Cardiac muscle cell (in vitro differentiated cells and primary cell): ENCODE data around the gene WDR12. TPM values are rescaled to one million over a fixed set of nuclear protein-coding genes. Genes with fewer than 3 reads are reported as not detected.

Source experiments
- DNase-seq, 2 donors: peaks; one replicate each; pipeline versions ENCODE4 v3.0.0 to v3.0.0-alpha.2; 2010 to 2017; ENCODE audit warnings: low read depth in 1 of 2, low spot score in 1 of 2
- H3K27ac ChIP-seq: fragments of 200-600 bp; sonication (generic); 2 replicates; pipeline ENCODE4 v1.5.1; 2016
- H3K27me3 ChIP-seq: fragments of 200-600 bp; sonication (generic); 2 replicates; pipeline ENCODE4 v1.6.0; 2016; ENCODE audit warnings: control low read depth
- H3K36me3 ChIP-seq: fragments of 200-600 bp; sonication (generic); 2 replicates; pipeline ENCODE4 v1.5.1; 2016; ENCODE audit warnings: control low read depth
- H3K4me1 ChIP-seq: fragments of 200-600 bp; sonication (generic); 2 replicates; pipeline ENCODE4 v1.8.1; 2017; ENCODE audit warnings: low read depth, mild to moderate bottlenecking, mixed run types
- H3K4me3 ChIP-seq: fragments of 200-600 bp; sonication (generic); 2 replicates; pipeline ENCODE4 v1.5.1; 2016; ENCODE audit warnings: mild to moderate bottlenecking
- H3K9me3 ChIP-seq: fragments of 200-600 bp; sonication (generic); 2 replicates; pipeline ENCODE4 v1.5.1; 2017; ENCODE audit warnings: low read depth, mild to moderate bottlenecking, control low read depth
- CTCF ChIP-seq: IDR thresholded peaks from 2 replicates; pipeline ENCODE4 v1.5.1; 2012; ENCODE audit warnings: low read depth, mild to moderate bottlenecking, low read length
- polyA plus RNA-seq: library from polyadenylated mRNA; unstranded; fragments of >200 nt; fragmentation: Nextera tagmentation; extraction: Ambion mirVana; gene quantifications from 2 replicates; pipeline ENCODE4 v1.2.1, GENCODE V29; 2016
- total RNA-seq: library from RNA; depleted of rRNA; stranded (reverse); fragments of >200 nt; gene quantifications from 2 replicates; pipeline ENCODE4 v1.2.3, GENCODE V29; 2016

Gene WDR12
- total and polyA plus RNA-seq, 2 experiments from 2014 or later = 24.0 to 76.3 TPM

- no peaks in the 10 kb centered on the region for H3K4me1 ChIP-seq
- no peak overlapping the region for H3K4me3 ChIP-seq
- H3K9me3 ChIP-seq = no peaks in the 10 kb centered on the region
- H3K27ac ChIP-seq = no peak overlapping the region
- H3K36me3 ChIP-seq = no peaks in the 10 kb centered on the region
- peak; percentile 81 for TF ChIP-seq CTCF
- H3K27me3 ChIP-seq = no peaks in the 10 kb centered on the region
- peak; percentile 15 to 79 for DNase-seq
These were observed 79.9 kb downstream of the WDR12 start for GRCh38 chr2:202831242-202832220.

- DNase-seq = no peak
- no peak for TF ChIP-seq CTCF
- Histone ChIP-seq H3K4me1 (no peaks in the 10 kb centered on the region), H3K27ac (no peak overlapping the region), H3K4me3 (no peak overlapping the region), H3K27me3 (no peaks in the 10 kb centered on the region), H3K9me3 (no peaks in the 10 kb centered on the region), H3K36me3 (no peaks in the 10 kb centered on the region)
These were observed 86.6 kb downstream of the WDR12 start for GRCh38 chr2:202824901-202825300.

Other genes with a start within 250 kb of the WDR12 start
- 8.6 and 17.3 TPM in 2 replicates for gene ICA1L, start 39.9 kb downstream of the WDR12 start, total RNA-seq
- 8.3 and 8.5 TPM in 2 replicates for gene ICA1L, start 39.9 kb downstream of the WDR12 start, polyA plus RNA-seq
- gene CARF, start 602 bp upstream of the WDR12 start, total RNA-seq = 12.6 and 16.2 TPM in 2 replicates
- 8.6 and 16.2 TPM in 2 replicates for gene CARF, start 602 bp upstream of the WDR12 start, polyA plus RNA-seq
- gene NBEAL1, start 103.2 kb upstream of the WDR12 start, total RNA-seq = 9.4 and 16.0 TPM in 2 replicates
- gene NBEAL1, start 103.2 kb upstream of the WDR12 start, polyA plus RNA-seq = 12.0 and 13.7 TPM in 2 replicates